Measurements from ENCODE around the gene PTPMT1.

PTPMT1 gene

DNA sequence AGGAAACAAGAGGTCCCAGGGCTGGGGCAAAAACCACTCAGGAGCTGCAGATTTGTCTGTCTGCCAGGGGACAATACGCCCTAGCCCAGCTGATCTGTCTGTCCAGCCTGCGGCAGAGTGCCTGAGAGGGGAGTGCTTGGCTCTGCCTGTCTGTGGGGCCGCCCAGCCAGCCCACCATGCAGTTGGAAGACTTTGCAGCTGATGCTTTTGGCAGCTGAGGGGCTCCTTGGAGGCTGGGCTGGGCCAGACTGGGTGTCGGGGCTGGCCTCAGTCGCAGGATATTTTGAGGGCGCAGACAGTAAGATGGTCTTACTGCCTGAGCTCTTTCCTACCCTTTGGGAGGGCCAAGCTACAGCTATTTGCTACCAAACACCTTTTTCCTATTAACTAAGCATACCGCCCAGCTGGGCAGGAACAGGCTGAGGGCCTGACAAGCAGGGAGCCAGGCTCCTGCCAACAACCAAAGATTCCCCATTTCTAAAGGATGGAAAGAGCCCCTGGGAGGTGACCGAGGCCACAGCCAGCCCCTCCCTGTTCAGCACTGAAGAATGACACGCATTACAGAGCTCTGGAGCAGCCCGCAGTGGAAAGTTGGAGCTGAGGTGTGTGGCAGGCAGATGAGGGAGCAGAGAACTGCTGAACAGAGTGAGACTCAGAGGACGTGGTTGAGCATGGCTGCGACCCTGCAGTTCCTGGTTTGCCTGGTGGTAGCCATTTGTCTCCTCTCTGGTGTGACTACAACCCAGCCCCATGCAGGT lies 20.9 kb downstream of the PTPMT1 start, which contains the start of gene FAM180B:
Gene FAM180B, plus strand, starts transcription at position 581 of the 758 bp plus-strand sequence. Its CDS starts 91 bp downstream, at position 672.
- no peak for DNase-seq

GRCh38 chr11:47587039-47587716 lies 21.8 kb downstream of the PTPMT1 start:
- no peak for DNase-seq

GRCh38 chr11:47587723-47588326 lies 22.4 kb downstream of the PTPMT1 start:
- no peak for DNase-seq

DNA sequence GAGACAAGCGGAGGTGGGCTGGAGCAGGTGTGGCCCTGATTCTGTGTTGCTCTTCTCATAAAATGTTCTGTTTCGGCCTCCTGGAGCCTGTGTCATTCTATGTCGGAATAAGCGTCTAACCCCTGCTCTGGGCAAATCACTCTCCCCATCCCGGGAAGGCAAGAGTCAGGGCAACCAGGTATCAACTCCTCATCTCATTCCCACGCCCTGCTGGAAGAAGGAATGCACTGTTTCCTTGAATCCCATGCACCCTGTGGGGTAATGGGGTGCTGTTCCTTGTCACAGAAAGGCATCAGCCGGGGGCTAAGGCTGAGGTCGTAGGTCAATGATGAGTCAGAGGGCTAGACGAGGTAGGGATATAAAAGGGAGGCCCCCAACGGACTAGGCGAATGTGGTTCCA lies 23.7 kb downstream of the PTPMT1 start:
- no peak for DNase-seq

- no peak for DNase-seq
Measured at GRCh38 chr11:47589584-47589976, 24.2 kb downstream of the PTPMT1 start.

DNA sequence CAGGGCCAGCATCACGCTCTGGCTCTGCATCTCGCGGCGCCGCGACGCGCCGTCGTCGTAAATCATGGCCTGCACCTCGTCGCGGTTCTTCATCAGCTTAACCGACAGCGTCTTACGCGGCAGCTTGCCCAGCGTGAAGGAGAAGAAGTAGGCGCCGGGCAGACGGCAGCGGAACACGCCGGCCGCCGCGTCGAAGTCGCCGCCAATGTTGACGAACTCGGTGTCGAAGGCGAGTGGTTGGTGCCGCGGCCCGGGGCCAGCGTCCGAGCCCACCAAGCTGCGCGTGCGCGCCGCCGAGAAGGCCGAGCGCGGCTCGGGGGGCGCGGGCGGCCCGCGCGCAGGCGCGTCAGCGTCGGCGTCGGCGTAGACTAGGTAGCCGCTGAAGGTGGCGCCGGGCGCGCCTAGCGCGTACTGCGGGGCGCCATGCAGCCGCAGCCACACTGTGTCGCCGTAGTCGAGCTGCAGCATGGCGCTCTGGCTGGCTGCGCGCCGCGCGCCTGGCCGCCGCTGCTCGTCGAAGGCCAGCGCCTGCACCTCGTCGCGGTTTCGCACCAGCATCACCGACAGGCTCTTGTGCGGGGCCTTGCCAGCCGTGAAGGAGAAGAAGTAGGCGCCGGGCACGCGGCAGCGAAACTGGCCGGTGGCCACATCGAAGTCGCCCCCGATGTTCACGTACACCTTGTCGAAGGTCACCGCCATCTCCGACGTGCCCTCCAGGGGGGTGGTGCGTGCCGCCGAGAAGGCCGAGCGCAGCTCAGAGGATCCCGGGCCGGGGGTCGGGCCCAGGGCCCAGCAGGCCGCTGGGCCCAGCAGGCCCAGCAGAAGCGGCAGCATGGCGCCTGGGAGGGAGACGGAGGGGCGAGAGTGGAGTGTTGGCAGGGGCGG lies 24.8 kb downstream of the PTPMT1 start:
- no peak for DNase-seq

DNA sequence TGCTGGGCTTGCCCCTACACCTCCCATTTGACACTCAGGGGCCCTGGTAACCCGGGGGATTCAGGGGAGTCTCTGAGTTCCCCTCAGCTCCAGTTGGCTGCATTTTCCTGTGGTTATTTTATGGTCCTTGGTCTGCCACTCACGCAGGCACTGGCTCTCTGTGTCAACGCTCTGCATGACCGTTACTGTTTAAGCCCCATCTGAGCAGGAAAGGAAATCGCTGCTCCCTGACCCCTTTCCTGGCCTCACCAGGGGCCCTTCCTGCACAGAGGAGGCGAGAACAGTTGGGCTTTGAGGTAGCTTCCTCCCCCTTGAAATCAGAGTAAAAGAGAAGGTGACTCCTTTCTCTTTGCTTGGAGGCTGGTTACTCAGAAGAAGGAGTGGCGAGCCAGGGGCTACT lies 26.4 kb downstream of the PTPMT1 start:
- no peak for DNase-seq

- DNase-seq = no peak
Measured at GRCh38 chr11:47592251-47592650, 26.9 kb downstream of the PTPMT1 start.

GRCh38 chr11:47592970-47593369 lies 27.6 kb downstream of the PTPMT1 start:
- DNase-seq = no peak

DNA sequence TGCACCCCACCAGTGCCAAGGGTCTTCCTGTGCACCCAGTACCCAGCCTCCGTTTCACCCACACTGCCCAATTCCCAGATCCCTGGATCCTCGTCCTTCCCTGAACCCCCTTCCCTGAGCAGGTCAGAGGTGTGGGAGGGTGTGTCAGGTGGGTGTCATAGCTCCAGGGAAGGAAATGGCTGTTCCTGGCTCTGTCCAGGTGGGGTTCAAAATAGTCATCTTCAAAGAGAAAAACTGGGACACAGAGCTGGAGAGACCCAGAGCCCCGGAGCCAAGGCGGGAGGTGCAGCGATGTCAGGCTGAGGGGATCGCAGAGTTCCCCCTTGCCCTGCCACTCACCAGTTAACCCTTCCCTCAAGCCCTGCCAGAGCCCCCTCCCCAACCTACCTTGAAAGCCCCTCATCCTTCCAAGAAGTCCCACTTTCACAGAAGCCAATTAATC lies 28.1 kb downstream of the PTPMT1 start:
- DNase-seq = no peak

- no peak for DNase-seq
Measured at GRCh38 chr11:47593934-47594855, 28.8 kb downstream of the PTPMT1 start, which contains the start of gene C1QTNF4. Gene C1QTNF4, minus strand, starts transcription at chr11:47594411. Its CDS starts 3,601 bp downstream, at chr11:47590810.

DNA sequence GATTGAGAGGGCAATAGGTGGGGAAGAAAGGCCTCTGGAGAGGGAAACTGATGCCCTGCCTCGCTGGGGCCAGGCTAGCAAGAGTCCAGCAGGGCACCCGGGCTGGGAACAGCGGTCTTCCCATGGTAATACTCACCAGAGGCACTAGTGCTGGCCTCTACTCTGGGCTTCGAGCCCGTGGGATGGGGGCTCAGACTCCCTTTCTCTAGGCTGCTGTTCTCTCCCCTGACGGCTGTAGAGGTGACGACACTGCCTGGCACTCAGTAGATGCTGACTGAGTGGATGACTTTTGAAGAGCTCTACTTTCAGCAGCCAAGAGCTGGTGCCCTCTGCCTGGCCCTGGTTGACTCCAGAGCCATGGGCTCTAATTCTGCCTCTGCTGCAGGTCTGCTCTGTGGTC lies 29.6 kb downstream of the PTPMT1 start:
- no peak for DNase-seq

DNA sequence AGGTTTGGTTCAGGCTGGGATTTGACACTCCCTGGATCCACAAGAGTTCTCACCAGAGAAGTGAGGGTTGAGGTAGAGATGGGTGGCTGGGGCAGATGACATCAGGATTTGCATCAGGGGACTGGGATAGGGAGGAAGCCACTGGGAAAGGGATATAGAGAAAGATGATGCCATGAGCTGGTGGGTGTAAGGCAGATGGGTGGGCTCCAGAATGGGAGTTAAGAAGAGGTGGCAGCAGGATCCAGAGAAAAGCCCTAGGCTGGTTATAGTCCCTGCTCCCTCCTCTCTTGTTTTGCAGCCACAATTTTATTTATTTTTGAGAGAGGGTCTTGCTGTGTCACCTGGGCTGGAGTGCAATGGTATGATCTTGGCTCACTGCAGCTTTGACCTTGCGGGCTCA lies 30.6 kb downstream of the PTPMT1 start:
- DNase-seq = no peak

GRCh38 chr11:47599902-47600301 lies 34.5 kb downstream of the PTPMT1 start:
- DNase-seq = no peak

DNA sequence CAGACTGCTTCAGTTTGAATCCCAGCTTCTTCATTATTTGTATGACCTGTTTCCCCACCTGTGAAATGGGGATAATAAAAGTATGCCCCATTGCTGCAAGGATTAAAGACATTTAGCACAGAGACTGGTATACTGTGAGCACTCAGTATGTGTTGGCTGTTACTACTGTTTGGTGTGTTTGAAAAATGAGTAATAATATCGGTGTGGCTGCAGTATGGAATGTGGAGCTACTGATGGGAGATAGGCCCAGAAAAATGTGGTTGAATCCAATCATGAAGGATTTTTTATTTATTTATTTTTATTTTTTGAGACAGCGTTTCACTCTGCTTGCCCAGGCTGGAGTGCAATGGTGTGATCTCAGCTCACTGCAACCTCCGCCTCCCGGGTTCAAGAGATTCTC lies 37.9 kb downstream of the PTPMT1 start:
- DNase-seq = no peak

- no peak for DNase-seq
Measured at GRCh38 chr11:47605921-47606320, 40.5 kb downstream of the PTPMT1 start.

- DNase-seq = no peak
Measured at GRCh38 chr11:47606731-47607130, 41.3 kb downstream of the PTPMT1 start.

DNA sequence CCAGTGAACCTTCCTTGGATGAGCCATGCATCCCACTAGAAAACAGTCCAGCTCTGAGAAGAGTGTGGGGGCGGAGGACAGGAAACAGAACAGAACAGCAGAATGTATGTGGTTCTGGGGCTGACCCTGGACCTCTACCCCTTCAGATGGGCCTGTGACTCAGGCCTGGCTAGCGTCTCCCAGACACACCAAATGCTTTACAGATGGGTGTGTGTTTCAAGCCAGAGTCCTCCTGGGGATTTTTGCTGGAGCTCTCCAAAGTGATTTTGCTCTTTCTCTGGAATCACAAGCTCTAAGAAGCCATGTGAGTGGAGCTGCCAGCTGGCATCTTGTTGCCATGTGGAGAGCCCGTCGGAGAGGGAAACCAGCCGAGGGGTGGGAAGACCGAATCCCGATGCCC lies 42.0 kb downstream of the PTPMT1 start:
- no peak for DNase-seq

DNA sequence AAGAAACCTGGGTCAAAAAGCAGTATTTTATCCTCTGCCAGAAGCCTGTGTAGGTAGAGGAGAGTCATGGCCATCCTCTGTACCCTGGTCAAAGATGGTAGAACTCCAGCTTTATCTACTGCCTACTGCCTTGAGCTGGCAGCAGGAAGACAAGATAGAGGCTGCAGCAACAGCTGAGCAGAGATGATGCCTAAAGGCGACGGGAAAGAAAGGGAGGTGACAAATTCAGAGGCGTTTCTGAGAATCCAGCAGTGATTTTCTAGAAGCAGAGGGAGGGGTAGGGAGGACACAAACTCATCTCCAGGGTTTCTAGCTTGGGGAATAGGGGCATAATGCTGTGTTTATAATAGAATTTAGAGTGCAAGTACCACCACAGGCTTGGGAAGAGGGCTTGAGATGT lies 44.3 kb downstream of the PTPMT1 start:
- DNase-seq = no peak

DNA sequence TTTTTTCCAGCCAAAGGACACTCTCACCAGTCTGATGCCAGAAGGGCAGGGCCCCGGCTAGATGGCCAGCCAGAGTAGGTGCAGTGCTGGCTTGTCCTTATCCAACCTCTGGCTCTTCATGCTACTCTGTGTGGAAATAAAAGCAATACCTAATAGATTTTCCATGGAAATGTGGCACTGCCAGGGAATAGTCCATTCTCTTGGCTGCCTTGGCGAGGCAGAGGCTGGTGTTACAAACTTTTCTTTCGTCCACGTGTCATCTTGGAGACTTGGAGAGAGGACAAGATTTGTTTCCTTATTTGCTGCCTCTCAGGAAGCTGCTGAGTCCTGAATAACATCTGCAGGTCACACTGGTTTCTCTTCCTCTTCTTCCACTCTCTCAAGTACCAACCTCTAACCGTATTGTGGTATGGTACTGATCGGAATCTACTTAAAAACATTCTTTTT lies 46.0 kb downstream of the PTPMT1 start:
- no peak for DNase-seq

DNA sequence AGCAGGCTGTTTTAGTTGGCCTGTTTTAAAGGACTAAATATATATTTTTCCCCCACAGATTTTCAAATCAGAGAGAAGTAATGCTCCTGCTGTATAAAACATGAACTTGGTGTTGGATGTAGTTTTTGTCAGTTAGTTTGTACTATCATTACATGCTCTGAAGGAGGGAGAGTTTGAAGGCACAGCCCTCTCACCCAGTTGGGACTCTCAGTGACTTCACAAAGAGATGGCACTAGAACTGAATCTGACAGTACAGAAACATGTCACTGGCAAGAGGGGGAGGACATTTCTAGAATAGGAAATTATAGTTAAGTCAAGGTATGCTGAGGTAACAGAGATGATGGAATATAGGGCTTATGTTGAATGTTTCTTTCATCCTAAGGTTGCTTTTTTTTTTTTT lies 49.9 kb downstream of the PTPMT1 start:
- no peak for DNase-seq

Measured in activated CD4-positive, alpha-beta T cell treated with anti-CD3 and anti-CD28 coated beads, Interleukin-2, Interleukin-6, amounts not matched to agents 100 ng/mL and 50 ng/mL, durations not matched to agents 16 hours and 8 hours (primary cell).